Astrocyte of the cerebellum (primary cell): Measurements from ENCODE around the gene CD300LD.
"Not testable (repeated sequence)": the region's sequence is repeated elsewhere in the genome, so short reads cannot be mapped to it uniquely, and the experiment has no call there.

ENCODE experiments used
- DNase-seq: peaks from one replicate; pipeline ENCODE4 v3.0.0-alpha.2; 2011; ENCODE audit warnings: low read depth
- H3K4me3 ChIP-seq: 2 replicates; pipeline ENCODE4 v1.5.1; 2011; ENCODE audit warnings: mild to moderate bottlenecking, low read depth, low read length, moderate library complexity
- in situ Hi-C: cut with HindIII; loops from 2 replicates; pipeline ENCODE4 v1.10.0; 2017; ENCODE audit warnings: low sequenced_read_pairs
- TF ChIP-seq, protein P1 (sequence below): IDR thresholded peaks from 2 replicates; pipeline ENCODE4 v1.5.1; 2012; ENCODE audit warnings: low read length, low read depth, moderate library complexity, mild to moderate bottlenecking; ENCODE audit errors: missing control alignments

Gene CD300LD

DNA sequence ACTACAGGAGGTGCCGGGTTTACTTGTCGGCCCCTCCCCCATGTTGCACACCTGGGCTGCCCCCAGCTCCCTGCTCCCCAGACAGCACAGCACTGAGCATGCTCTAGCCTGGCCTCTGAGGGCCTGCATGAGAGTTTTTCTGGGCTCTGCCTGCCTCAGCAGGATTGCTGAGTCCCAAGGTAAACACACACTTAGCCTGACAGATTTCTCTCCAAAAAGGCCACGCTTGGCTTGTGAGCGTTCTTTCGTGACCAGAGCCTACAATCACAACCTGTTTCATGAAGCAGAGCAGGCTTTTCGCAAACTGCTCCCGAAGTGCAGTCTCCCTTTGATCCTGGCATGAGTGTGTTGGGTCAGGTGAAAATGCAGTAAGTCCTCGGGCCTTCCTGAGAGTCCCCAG, 41.2 kb upstream of the CD300LD start:
- no peak for DNase-seq
- in situ Hi-C loops = no loop called here
- no peak overlapping the region for H3K4me3 ChIP-seq
- TF ChIP-seq, protein P1, sequence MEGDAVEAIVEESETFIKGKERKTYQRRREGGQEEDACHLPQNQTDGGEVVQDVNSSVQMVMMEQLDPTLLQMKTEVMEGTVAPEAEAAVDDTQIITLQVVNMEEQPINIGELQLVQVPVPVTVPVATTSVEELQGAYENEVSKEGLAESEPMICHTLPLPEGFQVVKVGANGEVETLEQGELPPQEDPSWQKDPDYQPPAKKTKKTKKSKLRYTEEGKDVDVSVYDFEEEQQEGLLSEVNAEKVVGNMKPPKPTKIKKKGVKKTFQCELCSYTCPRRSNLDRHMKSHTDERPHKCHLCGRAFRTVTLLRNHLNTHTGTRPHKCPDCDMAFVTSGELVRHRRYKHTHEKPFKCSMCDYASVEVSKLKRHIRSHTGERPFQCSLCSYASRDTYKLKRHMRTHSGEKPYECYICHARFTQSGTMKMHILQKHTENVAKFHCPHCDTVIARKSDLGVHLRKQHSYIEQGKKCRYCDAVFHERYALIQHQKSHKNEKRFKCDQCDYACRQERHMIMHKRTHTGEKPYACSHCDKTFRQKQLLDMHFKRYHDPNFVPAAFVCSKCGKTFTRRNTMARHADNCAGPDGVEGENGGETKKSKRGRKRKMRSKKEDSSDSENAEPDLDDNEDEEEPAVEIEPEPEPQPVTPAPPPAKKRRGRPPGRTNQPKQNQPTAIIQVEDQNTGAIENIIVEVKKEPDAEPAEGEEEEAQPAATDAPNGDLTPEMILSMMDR = no peak

GRCh38 chr17:74632617-74633016, 40.5 kb upstream of the CD300LD start:
- DNase-seq = no peak
- in situ Hi-C loops = no loop called here
- H3K4me3 ChIP-seq = no peak overlapping the region
- TF ChIP-seq, protein P1 = no peak

DNA sequence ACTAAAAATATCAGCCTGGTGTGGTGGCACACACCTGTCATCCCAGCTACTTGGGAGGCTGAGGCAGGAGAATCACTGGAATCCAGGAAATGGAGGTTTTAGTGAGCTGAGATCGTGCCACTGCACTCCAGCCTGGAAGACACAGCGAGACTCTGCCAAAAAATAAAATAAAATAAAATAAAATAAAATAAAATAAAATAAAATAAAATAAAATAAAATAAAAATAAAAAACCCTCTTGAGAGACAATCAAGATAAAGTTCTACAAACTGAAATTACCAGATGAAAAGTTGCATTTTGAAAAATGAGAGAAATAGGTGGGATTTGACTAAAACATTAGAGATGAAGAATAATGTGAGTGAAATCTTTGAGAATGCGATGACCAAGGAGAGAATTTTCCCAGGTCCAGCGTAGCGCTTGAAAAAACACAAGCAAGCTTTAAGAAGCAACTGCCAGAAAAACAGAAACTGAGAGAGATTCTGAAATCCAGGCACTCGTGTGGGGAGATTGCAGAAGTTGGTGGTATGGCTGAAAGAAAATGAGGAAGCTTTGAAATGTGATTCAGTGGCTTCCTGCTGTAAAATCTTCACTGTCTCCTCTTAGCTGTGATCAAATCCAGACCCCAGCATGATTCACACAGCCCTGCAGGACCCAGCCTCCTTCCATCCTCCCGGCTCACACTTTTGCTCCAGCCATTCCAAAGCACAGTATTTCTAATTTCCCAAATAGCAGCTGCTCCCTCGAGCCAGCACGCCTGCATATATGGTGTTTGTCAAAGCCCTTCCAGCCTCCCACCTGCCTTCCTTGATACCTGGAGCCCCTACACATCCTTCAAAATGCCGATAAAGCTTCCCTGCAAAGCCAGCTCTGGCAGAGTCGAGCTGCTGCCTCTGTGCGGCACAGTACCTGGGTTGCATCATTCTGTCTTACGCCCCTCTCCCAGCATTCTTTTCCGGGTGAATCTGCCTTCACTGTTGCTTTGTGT, 39.7 kb upstream of the CD300LD start:
- in situ Hi-C loops = no loop called here
- TF ChIP-seq, protein P1 = no peak
- DNase-seq = no peak
- no peak overlapping the region for H3K4me3 ChIP-seq

GRCh38 chr17:74630251-74630650, 38.2 kb upstream of the CD300LD start:
- in situ Hi-C loops, H3K4me3 ChIP-seq, DNase-seq: not testable (repeated sequence)

DNA sequence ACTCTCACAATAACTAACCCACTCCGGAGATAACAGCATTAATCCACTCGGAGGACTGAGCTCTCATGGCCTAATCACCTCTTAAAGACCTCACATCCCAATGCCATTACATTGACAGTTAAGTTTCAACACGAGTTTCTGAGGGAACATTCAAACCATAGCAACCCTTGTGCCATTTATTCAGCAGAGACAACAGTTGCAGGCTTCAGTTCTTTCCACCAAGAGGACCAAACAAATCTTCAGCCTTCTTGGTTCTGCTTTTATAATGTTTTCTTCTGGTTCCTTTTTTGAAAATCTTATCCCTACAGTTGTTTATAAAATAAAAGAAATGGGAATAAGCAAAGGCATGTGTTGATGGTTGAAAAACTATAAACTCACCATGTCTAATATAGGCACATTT, 33.6 kb upstream of the CD300LD start:
- TF ChIP-seq, protein P1 = no peak
- in situ Hi-C loops = no loop called here
- DNase-seq = no peak
- H3K4me3 ChIP-seq = no peak overlapping the region

DNA sequence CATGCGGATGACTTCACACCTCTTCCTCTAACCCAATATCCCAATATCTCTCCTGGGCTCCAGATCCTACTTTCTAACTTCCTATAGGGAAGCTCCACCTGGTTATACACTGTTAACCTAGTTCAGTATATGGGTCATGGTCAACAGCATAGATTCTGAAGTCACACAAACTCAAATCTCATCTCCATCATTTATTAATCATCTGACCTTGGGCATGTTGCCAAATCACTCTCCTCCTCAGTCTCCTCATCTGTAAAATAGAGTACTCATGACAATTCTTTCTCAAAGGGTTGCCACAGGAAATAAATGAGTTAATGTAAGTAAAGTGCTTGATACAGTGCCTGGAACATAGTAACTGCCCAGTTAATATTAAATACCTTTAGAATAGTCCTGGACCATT, 32.0 kb upstream of the CD300LD start:
- TF ChIP-seq, protein P1 = no peak
- no peak overlapping the region for H3K4me3 ChIP-seq
- in situ Hi-C loops = no loop called here
- no peak for DNase-seq

DNA sequence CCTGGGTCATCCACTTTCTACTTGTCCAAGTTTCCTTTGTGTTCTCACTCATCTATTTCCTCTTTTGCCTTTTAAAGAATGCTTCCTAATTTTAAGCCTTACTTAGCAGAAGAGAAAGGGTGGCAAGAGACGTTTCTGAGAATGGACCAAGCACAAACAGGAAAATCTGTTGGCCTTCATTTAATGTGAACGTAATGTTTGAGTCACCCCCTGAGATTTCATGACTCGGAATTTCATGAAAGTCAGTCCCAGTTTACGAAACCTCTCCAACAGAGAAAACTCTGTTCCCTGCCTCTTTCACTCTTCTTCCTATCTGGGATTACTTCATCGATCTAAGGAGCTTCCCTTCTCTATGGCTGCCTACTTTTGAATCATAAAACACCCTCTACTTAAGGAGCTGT, 31.6 kb upstream of the CD300LD start, which contains the start of gene CD300E:
Gene CD300E, minus strand, starts transcription at position 46 of the 401 bp plus-strand sequence. CDS start 117 bp downstream, outside the sequence.
- DNase-seq = no peak
- TF ChIP-seq, protein P1 = no peak
- in situ Hi-C loops = no loop called here
- H3K4me3 ChIP-seq = no peak within 1 kb of the TSS
